Tibial nerve (tissue), 3 donors: ENCODE results near the gene SRGAP2.
"Not testable (repeated sequence)": the region's sequence is repeated elsewhere in the genome, so short reads cannot be mapped to it uniquely, and the experiment has no call there.

Experiments
- POLR2A ChIP-seq, 2 donors: fragments of 450-650 bp; IDR thresholded peaks; one replicate each; pipeline ENCODE4 v1.6.1; 2017; ENCODE audit warnings: antibody characterized with exemption in 2 of 2, mild to moderate bottlenecking in 2 of 2, moderate library complexity in 2 of 2
- TF ChIP-seq, protein P1 (sequence below), 5 experiments: fragments of 200-600 bp in 3 of 5; fragments of 450-650 bp in 2 of 5; sonication (generic) in 3 of 5; IDR thresholded peaks; one replicate each; pipeline ENCODE4 v1.5.1; 2016 to 2019; ENCODE audit warnings: antibody characterized with exemption in 5 of 5, mild to moderate bottlenecking in 3 of 5, moderate library complexity in 2 of 5

DNA sequence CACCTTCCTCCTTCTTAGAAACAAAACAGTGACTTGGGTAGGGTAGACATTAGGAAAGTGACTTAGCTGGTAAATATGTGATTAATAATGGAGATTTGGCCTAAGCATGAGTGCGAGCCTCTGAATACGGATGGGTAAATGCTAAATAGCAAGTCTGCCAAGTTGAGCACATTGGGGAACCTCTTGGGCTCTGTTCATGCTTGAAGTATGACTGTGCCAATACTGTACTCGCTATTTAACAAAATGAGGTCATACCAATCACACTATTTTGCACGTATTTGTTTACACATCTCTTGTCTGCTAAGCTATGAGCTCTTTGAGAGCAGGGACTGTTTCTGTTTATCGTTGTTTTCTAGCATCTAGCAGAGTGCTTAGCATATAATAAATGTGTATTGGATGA lies 23.5 kb downstream of the SRGAP2 start:
- TF ChIP-seq, protein P1, sequence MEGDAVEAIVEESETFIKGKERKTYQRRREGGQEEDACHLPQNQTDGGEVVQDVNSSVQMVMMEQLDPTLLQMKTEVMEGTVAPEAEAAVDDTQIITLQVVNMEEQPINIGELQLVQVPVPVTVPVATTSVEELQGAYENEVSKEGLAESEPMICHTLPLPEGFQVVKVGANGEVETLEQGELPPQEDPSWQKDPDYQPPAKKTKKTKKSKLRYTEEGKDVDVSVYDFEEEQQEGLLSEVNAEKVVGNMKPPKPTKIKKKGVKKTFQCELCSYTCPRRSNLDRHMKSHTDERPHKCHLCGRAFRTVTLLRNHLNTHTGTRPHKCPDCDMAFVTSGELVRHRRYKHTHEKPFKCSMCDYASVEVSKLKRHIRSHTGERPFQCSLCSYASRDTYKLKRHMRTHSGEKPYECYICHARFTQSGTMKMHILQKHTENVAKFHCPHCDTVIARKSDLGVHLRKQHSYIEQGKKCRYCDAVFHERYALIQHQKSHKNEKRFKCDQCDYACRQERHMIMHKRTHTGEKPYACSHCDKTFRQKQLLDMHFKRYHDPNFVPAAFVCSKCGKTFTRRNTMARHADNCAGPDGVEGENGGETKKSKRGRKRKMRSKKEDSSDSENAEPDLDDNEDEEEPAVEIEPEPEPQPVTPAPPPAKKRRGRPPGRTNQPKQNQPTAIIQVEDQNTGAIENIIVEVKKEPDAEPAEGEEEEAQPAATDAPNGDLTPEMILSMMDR (IDR thresholded peaks at IDR 0.05): not testable (repeated sequence)
- not testable (repeated sequence) for TF ChIP-seq POLR2A (IDR thresholded peaks at IDR 0.05)
